ENCODE measurements around the gene GYPA.

DNA sequence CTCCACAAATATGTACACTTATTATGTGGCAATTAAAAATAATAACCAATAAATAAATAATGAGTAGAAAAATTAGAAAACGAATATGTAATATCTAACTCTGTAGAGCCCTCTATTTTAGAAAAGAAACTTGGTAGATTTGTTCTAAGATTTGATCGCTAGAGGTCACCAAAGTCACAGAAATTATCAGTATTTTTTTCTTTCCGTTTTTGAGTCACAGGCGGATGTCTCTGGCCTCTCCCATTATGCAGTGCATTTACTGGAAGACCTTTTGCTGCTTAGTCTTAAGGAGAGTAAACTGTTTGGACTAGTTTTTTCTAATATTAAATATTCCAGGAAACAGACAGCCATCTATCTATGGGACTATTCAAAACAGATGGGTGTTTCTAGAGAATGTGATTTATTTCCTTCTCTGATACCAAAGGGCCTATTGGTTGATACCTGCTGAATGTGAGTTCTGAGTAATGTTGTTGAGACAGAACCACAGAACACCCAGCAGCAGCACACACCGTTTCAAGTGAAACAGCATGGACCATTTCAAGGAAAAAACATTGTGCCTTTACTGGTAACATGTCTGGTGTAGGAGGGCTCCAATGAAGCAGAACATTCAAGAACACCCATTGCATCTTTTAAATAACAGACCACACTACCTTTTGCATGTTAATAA lies 34.0 kb upstream of the GYPA start:
- TF ChIP-seq, protein P1, sequence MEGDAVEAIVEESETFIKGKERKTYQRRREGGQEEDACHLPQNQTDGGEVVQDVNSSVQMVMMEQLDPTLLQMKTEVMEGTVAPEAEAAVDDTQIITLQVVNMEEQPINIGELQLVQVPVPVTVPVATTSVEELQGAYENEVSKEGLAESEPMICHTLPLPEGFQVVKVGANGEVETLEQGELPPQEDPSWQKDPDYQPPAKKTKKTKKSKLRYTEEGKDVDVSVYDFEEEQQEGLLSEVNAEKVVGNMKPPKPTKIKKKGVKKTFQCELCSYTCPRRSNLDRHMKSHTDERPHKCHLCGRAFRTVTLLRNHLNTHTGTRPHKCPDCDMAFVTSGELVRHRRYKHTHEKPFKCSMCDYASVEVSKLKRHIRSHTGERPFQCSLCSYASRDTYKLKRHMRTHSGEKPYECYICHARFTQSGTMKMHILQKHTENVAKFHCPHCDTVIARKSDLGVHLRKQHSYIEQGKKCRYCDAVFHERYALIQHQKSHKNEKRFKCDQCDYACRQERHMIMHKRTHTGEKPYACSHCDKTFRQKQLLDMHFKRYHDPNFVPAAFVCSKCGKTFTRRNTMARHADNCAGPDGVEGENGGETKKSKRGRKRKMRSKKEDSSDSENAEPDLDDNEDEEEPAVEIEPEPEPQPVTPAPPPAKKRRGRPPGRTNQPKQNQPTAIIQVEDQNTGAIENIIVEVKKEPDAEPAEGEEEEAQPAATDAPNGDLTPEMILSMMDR (conservative IDR thresholded peaks at IDR 0.05; ENCODE audit: low read length) = peak; percentile 63
- TF ChIP-seq EZH2phosphoT487 (IDR thresholded peaks at IDR 0.05; ENCODE audit: borderline replicate concordance) = no peak

All from Loucy (cell line).